ENCODE results near the gene MOB2.

DNA sequence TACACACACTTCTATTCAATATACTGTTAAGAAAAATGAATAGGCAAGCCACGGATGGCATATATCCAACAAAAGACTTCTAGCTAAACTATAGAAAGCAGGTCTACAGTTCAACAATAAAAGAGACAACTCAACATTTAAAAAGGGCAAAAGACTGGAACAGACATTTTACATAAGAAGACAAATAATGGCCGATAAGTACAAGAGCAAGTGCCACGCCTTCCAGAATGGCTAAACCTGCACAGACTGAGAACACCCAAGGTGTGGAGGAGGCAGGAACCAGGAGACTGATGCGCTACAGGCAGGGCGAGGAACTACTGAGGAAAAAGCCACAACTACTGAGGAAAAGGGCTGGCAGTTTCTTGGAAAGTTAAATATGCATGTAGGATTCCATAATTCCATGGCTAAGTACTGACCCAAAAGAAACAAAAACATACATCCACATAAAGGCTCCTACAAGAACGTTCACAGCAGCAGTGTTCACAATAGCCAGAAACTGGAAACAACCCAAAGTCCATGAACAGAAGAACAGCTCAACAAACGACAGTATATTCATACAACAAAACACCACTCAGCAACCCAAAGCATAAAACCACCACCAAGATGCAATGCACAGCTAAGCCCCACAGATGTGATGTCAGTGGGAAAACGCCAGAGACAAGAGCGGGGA is 9.6 kb upstream of the MOB2 start:
- TF ChIP-seq, protein P1, sequence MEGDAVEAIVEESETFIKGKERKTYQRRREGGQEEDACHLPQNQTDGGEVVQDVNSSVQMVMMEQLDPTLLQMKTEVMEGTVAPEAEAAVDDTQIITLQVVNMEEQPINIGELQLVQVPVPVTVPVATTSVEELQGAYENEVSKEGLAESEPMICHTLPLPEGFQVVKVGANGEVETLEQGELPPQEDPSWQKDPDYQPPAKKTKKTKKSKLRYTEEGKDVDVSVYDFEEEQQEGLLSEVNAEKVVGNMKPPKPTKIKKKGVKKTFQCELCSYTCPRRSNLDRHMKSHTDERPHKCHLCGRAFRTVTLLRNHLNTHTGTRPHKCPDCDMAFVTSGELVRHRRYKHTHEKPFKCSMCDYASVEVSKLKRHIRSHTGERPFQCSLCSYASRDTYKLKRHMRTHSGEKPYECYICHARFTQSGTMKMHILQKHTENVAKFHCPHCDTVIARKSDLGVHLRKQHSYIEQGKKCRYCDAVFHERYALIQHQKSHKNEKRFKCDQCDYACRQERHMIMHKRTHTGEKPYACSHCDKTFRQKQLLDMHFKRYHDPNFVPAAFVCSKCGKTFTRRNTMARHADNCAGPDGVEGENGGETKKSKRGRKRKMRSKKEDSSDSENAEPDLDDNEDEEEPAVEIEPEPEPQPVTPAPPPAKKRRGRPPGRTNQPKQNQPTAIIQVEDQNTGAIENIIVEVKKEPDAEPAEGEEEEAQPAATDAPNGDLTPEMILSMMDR (IDR thresholded peaks at IDR 0.05; ENCODE audit: low read depth, low read length): no peak
- TF ChIP-seq EZH2phosphoT487 (IDR thresholded peaks at IDR 0.05; ENCODE audit: low read depth): no peak

Data from OCI-LY3 (cell line).